ENCODE data around the gene DHRS1.

- peak; percentile 58 for TF ChIP-seq CTCF (IDR thresholded peaks at IDR 0.05)
- TF ChIP-seq ELK1 (IDR thresholded peaks at IDR 0.05; ENCODE audit: low read depth, low read length), result no peak
These were observed 2.2 kb downstream of the DHRS1 start for GRCh38 chr14:24297190-24297964.

All from A549 (cell line).